Parathyroid adenoma (tissue), 2 donors: ENCODE data around the gene CHI3L2.
A peak's percentile ranks its signal among the peaks of the same experiment; 100 is the strongest.

ENCODE experiments used
- H2AFZ ChIP-seq: fragments of 300-600 bp; sonication (generic); one replicate; pipeline ENCODE4 v1.7.0; 2017; ENCODE audit warnings: antibody characterized with exemption, mild to moderate bottlenecking
- H3K27ac ChIP-seq: fragments of 300-600 bp; sonication (generic); one replicate; pipeline ENCODE4 v1.7.0; 2017
- H3K27me3 ChIP-seq: fragments of 300-600 bp; sonication (generic); one replicate; pipeline ENCODE4 v1.7.0; 2017; ENCODE audit warnings: low read length; ENCODE audit not compliant: control insufficient read depth, insufficient read depth
- H3K36me3 ChIP-seq: fragments of 300-600 bp; sonication (generic); one replicate; pipeline ENCODE4 v1.7.0; 2017; ENCODE audit warnings: low read length; ENCODE audit not compliant: control insufficient read depth, insufficient read depth
- H3K4me1 ChIP-seq: fragments of 300-600 bp; sonication (generic); one replicate; pipeline ENCODE4 v1.7.0; 2017; ENCODE audit warnings: control low read depth
- H3K4me2 ChIP-seq: fragments of 300-600 bp; sonication (generic); one replicate; pipeline ENCODE4 v1.7.0; 2017; ENCODE audit warnings: low read length
- H3K4me3 ChIP-seq: fragments of 300-600 bp; sonication (generic); one replicate; pipeline ENCODE4 v1.7.0; 2017; ENCODE audit warnings: low read depth, low read length
- H3K79me2 ChIP-seq: fragments of 300-600 bp; sonication (generic); one replicate; pipeline ENCODE4 v1.7.0; 2017; ENCODE audit warnings: control low read depth
- H3K9ac ChIP-seq: fragments of 300-600 bp; sonication (generic); one replicate; pipeline ENCODE4 v1.7.0; 2017; ENCODE audit warnings: mild to moderate bottlenecking
- H3K9me3 ChIP-seq: fragments of 300-600 bp; sonication (generic); one replicate; pipeline ENCODE4 v1.7.0; 2017; ENCODE audit warnings: low read length; ENCODE audit not compliant: control insufficient read depth
- CTCF ChIP-seq: fragments of 300-600 bp; sonication (generic); IDR thresholded peaks from one replicate; pipeline ENCODE4 v1.7.0; 2017; ENCODE audit warnings: antibody characterized with exemption, mild to moderate bottlenecking
- donor health status: primary hyperparathyroidism.

The CHI3L2 gene

GRCh38 chr1:111283838-111284237 lies 56.3 kb downstream of the CHI3L2 start:
- H3K4me2 ChIP-seq = no peak overlapping the region
- H3K4me1 ChIP-seq = peaks cover 5% of the 10 kb centered on the region
- H3K4me3 ChIP-seq = no peak overlapping the region
- no peaks in the 10 kb centered on the region for H3K79me2 ChIP-seq
- H3K9me3 ChIP-seq = no peaks in the 10 kb centered on the region
- no peaks in the 10 kb centered on the region for H3K36me3 ChIP-seq
- H3K9ac ChIP-seq = no peak overlapping the region
- H3K27me3 ChIP-seq = no peaks in the 10 kb centered on the region
- H3K27ac ChIP-seq = no peak overlapping the region
- H2AFZ ChIP-seq = no peak overlapping the region
- no peak for TF ChIP-seq CTCF

GRCh38 chr1:111285879-111286278 lies 58.4 kb downstream of the CHI3L2 start:
- Histone ChIP-seq H2AFZ (peak overlapping the region; percentile 69), H3K9ac (no peak overlapping the region), H3K4me3 (no peak overlapping the region), H3K27me3 (no peaks in the 10 kb centered on the region), H3K9me3 (no peaks in the 10 kb centered on the region), H3K4me2 (no peak overlapping the region), H3K4me1 (peaks cover 5% of the 10 kb centered on the region), H3K27ac (no peak overlapping the region), H3K36me3 (no peaks in the 10 kb centered on the region), H3K79me2 (no peaks in the 10 kb centered on the region)
- TF ChIP-seq CTCF = no peak

GRCh38 chr1:111286912-111287311 lies 59.4 kb downstream of the CHI3L2 start:
- TF ChIP-seq CTCF = no peak
- Histone ChIP-seq H3K36me3 (no peaks in the 10 kb centered on the region), H3K4me2 (no peak overlapping the region), H2AFZ (no peak overlapping the region), H3K4me3 (no peak overlapping the region), H3K9ac (no peak overlapping the region), H3K27me3 (no peaks in the 10 kb centered on the region), H3K4me1 (peaks cover 5% of the 10 kb centered on the region), H3K79me2 (no peaks in the 10 kb centered on the region), H3K9me3 (no peaks in the 10 kb centered on the region), H3K27ac (no peak overlapping the region)

GRCh38 chr1:111289371-111289770 lies 61.9 kb downstream of the CHI3L2 start:
- no peak overlapping the region for H3K27ac ChIP-seq
- no peak overlapping the region for H2AFZ ChIP-seq
- H3K4me2 ChIP-seq = no peak overlapping the region
- peaks cover 5% of the 10 kb centered on the region for H3K4me1 ChIP-seq
- H3K9me3 ChIP-seq = no peaks in the 10 kb centered on the region
- H3K4me3 ChIP-seq = no peak overlapping the region
- H3K27me3 ChIP-seq = no peaks in the 10 kb centered on the region
- no peak for TF ChIP-seq CTCF
- no peaks in the 10 kb centered on the region for H3K79me2 ChIP-seq
- no peaks in the 10 kb centered on the region for H3K36me3 ChIP-seq
- H3K9ac ChIP-seq = no peak overlapping the region

GRCh38 chr1:111290104-111290503 lies 62.6 kb downstream of the CHI3L2 start:
- TF ChIP-seq CTCF = no peak
- Histone ChIP-seq H3K27ac (no peak overlapping the region), H3K4me2 (no peak overlapping the region), H3K4me1 (peaks cover 5% of the 10 kb centered on the region), H3K79me2 (no peaks in the 10 kb centered on the region), H3K36me3 (no peaks in the 10 kb centered on the region), H3K27me3 (no peaks in the 10 kb centered on the region), H3K4me3 (no peak overlapping the region), H2AFZ (no peak overlapping the region), H3K9ac (no peak overlapping the region), H3K9me3 (no peaks in the 10 kb centered on the region)
